Measurements from ENCODE around the gene TMEM223. TPM values are rescaled to one million over a fixed set of nuclear protein-coding genes. Genes with fewer than 3 reads are reported as not detected.
A peak's percentile ranks its signal among the peaks of the same experiment; 100 is the strongest.

TMEM223 gene
- total and polyA plus RNA-seq, 9 of the 15 experiments (the other 6 are each of a cell fraction or from before 2014, with no cell fraction given), result 5.9 to 34.5 (median 19.6) TPM

DNA sequence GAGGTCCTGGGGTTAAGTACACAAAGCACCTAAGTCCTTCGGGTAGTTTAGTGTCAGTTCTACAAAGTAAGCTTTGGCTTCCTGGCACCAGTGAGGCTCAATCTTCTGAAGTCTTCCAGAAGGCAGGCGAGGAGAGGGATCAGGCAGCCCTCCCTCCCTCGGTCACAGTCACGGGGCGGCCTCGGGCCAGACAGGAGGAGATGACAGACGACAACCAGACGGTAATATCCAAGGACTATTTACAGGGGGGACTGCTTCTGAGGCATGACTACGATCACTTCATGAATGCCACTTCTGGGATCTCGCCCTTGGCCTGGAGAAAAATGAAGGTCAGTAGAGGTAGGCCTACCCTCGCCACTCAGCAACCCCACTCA, 383 bp upstream of the TMEM223 start (continued):
- TF ChIP-seq OTX1 (CRISPR knock-in tag; IDR thresholded peaks at IDR 0.05) (no peak), ATF1 (CRISPR knock-in tag; IDR thresholded peaks at IDR 0.05) (no peak), ATF1 (tag; IDR thresholded peaks at IDR 0.05) (0 out of 2 replicates have a peak, but pooled peaks have one; percentile 9), FOXA1 (IDR thresholded peaks at IDR 0.05; ENCODE audit: borderline replicate concordance) (no peak)
- TF ChIP-seq, protein P1, sequence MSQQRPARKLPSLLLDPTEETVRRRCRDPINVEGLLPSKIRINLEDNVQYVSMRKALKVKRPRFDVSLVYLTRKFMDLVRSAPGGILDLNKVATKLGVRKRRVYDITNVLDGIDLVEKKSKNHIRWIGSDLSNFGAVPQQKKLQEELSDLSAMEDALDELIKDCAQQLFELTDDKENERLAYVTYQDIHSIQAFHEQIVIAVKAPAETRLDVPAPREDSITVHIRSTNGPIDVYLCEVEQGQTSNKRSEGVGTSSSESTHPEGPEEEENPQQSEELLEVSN (IDR thresholded peaks at IDR 0.05; ENCODE audit: borderline replicate concordance in 1 of 2, extremely low read depth in 1 of 2, insufficient read depth in 1 of 2, insufficient read length in 1 of 2, low read depth in 1 of 2, low read length in 1 of 2, poor library complexity in 1 of 2, severe bottlenecking in 1 of 2), result peak in 1 of 2 experiments; percentile 25
- TF ChIP-seq, protein P2, sequence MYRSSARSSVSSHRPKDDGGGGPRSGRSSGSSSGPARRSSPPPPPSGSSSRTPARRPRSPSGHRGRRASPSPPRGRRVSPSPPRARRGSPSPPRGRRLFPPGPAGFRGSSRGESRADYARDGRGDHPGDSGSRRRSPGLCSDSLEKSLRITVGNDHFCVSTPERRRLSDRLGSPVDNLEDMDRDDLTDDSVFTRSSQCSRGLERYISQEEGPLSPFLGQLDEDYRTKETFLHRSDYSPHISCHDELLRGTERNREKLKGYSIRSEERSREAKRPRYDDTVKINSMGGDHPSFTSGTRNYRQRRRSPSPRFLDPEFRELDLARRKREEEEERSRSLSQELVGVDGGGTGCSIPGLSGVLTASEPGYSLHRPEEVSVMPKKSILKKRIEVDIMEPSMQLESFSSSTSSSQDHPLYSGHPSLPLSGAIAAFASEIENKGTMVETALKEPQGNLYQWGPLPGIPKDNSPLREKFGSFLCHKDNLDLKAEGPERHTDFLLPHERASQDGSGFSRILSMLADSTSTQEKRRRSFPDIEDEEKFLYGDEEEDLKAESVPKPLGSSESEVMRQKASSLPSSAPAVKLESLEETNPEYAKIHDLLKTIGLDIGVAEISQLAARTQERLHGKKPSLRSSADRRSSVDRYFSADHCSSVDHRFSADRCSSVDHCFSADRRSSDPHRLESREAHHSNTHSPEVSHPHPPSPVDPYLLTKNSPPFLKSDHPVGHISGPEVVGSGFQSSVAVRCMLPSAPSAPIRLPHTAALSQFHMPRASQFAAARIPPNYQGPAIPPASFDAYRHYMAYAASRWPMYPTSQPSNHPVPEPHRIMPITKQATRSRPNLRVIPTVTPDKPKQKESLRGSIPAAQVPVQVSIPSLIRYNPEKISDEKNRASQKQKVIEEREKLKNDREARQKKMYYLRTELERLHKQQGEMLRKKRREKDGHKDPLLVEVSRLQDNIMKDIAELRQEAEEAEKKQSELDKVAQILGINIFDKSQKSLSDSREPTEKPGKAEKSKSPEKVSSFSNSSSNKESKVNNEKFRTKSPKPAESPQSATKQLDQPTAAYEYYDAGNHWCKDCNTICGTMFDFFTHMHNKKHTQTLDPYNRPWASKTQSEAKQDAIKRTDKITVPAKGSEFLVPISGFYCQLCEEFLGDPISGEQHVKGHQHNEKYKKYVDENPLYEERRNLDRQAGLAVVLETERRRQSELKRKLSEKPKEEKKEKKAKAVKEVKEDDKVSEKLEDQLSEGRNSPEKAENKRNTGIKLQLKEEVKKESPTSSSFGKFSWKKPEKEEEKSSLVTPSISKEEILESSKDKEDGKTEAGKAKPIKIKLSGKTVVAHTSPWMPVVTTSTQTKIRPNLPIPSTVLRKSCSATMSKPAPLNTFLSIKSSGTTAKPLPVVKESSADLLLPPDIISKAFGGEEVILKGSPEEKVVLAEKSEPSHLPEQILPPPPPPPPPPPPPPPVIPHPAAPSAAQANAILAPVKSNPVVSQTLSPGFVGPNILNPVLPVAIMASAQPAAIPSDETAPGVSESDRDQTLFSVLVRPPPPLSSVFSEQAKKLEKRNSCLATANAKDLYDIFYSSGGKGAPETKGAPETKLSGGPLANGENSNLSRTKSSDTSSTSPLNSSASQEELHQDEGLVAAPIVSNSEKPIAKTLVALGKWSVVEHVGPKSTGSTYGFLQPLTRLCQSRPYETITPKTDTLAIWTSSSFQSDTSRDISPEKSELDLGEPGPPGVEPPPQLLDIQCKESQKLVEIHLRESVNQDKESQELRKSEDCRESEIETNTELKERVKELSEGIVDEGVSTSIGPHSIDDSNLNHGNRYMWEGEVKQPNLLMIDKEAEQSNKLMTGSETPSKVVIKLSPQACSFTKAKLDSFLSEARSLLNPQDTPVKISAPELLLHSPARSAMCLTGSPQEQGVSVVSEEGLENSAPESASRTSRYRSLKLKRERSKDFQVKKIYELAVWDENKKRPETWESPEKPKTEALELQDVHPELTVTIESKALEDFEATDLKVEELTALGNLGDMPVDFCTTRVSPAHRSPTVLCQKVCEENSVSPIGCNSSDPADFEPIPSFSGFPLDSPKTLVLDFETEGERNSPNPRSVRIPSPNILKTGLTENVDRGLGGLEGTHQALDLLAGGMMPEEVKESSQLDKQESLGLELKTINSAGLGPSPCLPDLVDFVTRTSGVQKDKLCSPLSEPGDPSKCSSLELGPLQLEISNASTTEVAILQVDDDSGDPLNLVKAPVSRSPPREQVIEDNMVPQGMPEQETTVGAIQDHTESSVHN (IDR thresholded peaks at IDR 0.05; ENCODE audit: borderline replicate concordance in 1 of 2, low read depth in 1 of 2), result 0 out of 4 replicates have a peak, but pooled peaks of 1 of the 2 experiments have one; percentile 33

Measured in K562 (cell line).